GM21619 (cell line): ENCODE results near the gene MCRIP1.

Experiments used
- ATAC-seq: cut with Tn5 transposase; IDR thresholded peaks from one replicate; pipeline ENCODE4 v1.9.1; 2021; ENCODE audit not compliant: unreplicated experiment

MCRIP1 gene

DNA sequence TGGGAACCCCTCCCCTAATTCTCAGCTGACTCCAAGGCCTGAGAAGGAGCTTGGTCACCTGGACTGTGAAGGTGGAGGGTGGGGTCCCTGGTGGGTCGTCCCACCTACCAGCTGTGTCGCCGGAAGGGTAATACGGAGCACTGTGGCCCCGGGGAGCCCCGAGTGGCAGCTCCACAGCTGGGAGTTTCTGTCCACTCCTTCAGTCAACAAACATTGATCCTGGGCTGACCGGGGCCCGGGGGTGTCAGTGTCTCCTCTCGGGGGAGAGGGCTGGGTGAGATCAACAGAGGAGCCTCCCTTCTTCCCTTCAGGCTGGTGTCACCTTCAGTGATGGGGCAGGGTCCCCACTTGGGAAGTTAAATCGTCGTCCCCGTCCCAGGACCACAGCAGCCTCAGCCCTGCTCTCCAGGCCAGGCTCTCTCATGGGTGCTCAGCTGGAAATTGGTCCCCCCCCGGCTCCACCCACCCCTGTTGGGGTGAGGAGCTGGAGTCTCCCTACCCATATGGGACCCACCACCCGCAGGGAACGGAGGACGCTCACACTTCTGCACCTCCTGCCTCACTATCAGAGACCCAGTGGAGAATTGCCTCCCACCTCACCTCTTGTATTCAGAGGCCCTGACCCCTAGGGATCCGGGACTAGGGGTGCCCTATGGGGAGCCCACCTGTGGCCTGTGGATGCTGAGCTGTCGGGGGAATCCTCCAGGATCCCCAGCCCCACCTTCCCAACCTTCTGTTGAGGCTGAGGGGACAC is 27.2 kb downstream of the MCRIP1 start:
- no peak for ATAC-seq

DNA sequence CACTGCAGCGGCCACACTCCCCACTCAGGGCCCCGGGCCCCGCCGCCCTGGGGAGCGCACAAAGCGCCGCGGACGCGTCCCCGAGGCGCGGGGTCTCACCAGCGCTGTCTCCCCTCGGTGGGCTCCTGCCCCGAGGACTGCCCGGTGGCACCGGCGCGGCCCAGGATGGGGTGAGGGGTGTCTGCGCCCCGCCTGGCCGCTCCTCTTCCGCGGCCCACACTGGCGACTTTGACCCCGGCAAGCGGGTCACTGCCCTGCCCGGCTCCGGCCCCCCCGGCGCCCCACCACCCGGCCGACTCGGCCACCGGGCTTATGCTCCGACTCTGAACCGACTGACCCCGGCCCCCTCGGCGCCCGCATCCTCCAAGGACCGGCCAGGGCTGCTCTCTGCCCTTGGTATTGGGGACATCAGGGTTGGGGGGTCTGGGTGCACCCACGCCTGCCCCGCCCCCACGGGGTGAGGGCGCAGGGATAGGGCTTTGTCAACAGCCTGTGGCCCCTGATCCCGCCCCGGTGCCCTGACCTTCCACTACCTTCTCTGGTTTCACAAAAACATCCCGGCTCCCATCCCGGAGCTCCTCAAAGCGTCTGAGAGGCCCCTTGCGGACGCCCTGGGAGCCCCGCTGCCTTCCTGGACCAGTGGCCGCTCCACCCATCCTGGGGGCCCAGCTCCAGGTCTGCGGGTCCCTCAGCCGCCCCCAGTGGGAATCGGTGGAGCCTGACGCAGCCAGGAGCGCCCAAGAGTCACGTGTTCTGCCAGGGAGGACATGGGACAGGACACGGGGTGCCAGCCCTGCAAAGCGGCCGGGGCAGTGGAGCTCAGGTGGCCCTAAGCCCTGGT is 28.3 kb downstream of the MCRIP1 start:
- ATAC-seq = no peak

DNA sequence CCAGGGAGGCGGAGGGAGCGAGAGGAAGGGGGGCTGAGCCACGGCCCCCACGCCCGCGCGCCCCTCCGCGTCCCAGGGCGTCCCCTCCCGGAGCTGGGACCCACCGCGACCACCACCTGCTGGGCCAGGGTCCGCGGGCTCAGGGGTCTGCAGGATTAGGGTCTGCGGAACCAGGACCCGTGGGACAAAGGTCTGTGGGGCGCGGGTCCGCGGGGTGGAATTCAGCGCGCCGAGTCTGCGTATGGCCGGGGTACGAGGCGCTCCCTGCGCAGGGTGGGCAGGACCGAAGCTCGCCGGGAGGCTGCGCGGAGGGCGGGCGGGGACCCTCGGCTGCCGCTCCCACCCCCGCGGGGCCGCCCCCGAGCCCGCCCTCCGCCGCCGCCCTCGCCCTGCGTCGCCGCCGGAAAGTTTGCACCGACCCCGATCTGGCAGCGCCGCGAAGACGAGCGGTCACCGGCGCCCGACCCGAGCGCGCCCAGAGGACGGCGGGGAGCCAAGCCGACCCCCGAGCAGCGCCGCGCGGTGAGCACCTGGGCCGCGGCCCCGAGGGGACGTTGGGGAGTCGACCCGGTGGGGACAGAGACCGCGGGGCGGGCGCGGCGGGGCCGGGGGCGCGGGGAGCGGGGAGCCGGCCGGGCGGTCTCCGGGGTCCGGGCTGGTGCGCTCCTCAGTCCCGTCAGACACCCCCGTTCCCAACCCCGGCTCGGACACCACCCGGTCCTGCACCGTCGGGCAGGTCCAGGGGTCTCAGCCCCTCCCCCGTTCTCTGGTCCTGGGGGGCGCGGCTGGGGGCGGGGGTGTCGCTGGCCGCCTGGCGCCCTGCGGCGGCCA is 29.1 kb downstream of the MCRIP1 start, which contains the start of gene GCGR:
Gene GCGR (plus strand): TSS at position 423 of the 831 bp plus-strand sequence. CDS start 4,869 bp downstream, outside the sequence.
- ATAC-seq = no peak

DNA sequence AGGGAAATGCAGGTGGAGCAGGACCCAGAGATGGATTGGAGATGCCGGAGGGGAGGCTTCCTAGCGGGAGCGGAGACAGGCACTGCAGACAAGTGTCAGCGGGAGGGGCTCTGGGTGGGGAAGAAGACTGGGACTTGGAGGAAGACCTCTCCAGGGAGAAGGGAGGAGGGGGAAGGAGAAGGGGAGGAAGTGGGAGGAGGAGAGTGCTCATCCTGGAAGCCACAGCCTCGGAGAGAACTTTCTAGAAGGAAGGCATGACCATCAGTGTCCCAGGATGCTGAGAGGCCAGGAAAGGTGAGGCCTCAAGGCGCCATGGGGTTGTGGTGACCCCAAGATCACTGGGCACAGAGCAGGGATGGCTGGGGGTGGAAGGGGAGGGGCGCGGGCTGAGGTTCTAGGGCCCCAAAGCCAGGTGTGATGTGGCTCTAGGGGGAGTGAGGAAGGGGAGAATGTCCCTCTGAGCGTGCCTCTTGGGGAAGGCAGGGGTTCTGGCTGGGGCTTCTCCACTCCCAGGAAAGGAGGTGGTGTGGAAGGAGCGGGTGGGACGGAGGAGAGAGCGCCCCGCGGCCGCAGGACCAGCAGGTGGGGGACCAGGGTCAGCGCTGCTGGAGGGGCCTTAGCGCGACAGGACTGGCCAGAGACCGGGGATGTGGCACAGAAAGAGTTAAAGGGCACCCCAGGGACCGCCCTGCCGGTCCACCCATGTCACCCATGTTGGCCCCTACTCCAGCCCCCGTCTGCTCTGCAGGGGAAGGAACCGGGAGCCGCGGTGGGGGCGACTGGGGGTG is 30.0 kb downstream of the MCRIP1 start:
- no peak for ATAC-seq

DNA sequence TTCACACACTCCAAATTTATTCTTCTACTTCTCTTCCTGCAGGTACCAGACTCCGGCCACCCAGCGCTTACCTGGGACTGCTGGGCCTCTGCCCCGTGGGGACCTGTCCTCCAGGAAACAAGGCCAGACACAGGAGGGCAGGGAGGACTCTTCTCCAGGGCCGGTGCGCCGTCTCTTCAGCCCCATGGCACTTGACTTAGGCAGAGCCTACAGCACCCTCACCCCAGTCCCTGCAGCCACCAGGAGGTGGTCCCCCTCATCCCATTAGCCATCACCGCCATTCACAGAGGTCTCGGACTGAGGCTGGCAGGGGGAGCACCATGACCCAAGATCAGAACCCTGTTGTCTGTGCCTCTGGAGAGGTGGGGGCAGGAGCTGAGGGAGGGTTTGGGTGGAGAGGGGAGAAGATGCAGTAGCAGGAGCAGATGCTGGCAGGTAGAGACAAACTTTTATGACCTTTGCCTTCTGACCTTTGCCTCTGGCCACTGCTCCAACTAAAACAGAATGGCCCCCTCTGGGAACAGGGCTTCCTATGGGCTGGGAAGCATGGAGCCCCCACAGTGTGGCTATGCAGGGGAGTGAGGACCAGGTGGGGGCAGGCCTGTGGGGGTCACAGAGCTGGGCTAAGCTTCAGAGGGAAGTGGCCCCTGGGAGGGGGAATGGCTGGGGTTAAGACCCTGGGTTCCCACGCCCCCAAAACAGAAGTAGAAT is 30.9 kb downstream of the MCRIP1 start:
- no peak for ATAC-seq

DNA sequence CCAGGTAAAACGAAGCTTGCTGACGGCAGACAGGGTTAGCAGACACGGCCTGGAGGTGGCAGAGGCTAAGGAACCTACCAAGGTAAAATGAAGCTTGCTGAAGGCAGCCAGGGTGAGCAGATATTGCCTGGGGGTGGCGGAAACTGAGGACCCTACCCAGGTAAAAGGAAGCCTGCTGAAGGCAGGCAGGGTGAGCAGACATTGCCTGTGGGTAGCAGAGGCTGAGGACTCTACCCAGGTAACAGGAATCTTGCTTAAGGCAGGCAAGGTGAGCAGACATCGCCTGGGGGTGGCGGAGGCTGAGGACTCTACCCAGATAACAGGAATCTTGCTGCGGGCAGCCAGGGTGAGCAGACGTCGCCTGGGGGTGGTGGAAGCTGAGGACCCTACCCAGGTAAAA is 31.8 kb downstream of the MCRIP1 start:
- no peak for ATAC-seq

DNA sequence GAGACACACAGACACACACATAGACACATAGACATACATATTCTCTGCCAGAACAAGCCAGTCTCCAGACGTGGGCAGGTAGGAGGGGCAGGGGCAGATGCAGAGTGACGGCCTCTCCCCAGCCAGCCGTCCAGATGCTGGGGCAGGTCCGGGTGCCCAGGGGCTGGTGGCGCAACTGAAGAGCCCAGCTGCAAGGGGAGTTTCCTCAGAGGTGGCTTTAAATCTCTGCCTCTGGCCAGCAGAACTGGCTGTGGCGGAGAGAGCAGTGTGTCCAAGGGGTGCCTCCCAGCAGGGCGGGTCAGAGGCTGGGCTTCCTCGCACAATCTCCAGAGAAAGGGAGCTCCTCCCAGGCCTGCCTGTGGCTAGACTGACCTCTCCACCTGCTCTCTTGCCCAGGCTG is 38.6 kb downstream of the MCRIP1 start:
- ATAC-seq = no peak

DNA sequence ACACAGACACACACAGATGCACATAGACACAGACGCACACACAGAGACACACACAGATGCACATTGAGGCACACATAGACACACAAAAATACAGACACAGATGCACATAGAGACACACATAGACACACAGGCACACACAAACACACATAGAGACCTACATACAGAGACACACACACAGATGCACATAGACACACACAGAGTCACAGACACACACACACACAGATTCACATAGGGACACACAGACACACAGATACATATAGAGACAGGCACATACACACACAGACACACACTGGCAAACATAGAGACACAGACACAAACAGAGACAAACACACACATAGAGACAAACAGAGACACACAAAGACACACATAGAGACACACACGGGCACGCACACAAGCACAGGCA is 39.0 kb downstream of the MCRIP1 start:
- no peak for ATAC-seq

DNA sequence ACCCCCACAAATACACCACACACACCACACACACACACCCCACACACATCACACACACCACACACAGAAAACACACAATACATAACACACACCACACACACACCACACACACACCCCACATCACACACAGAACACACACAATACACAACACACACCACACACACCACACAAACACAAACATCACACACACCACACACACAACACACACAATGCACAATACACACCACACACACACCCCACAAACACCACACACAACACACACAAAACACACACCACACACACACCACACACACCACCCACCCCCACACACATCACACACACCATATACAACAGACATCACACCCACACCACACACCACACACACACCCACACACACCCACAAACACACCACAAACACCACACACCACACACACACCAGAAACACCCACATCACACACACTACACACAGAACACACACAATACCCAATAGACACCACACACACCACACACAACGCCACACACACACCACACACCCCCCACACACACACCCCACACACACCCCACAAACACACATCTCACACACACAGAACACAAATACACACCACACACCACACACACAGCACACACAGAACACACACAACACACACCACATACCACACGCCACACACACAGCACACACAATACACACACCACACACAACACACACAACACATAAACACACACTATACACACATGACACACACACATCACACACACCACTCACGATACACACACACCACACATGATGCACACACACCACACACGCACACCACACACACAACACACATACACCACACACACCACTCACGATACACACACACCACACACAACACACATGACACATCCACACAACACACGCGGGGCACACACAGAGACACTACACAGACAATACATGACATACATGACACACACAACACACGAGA is 40.1 kb downstream of the MCRIP1 start:
- ATAC-seq = no peak
